ENCODE measurements around the gene NEK3. TPM values are rescaled to one million over a fixed set of nuclear protein-coding genes. Genes with fewer than 3 reads are reported as not detected.
"Not testable (repeated sequence)": the region's sequence is repeated elsewhere in the genome, so short reads cannot be mapped to it uniquely, and the experiment has no call there.

Gene NEK3
- polyA plus RNA-seq, 3 donors: 5.7 to 13.7 (median 6.1) TPM

DNA sequence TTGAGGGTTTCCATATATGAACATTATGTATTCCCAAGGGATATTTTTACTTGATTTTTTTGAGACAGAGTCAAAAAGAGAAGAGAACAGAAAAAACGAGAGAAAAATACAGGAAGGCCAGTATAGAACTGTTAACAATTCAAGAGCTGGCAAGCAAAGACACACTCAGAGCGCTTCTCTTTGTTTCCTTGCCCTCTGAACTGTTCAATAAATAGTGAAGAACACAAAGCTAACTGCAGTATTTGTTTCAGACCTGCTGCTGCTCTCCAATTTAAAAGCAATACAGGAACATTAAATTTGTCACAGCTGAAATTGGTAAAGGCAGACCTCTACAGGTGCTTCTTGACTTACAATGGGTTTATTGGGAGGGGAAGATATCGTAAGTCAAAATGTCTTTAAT lies 14.0 kb upstream of the NEK3 start:
- Histone ChIP-seq H3K9ac (ENCODE audit: insufficient read depth, low read length, poor library complexity, severe bottlenecking) (no peak overlapping the region), H3K27me3 (ENCODE audit: control insufficient read depth in 2 of 2, insufficient read depth in 2 of 2, low read length in 2 of 2) (no peaks in the 10 kb centered on the region), H4K20me1 (ENCODE audit: insufficient read depth, low read length) (no peaks in the 10 kb centered on the region), H3K79me2 (ENCODE audit: insufficient read depth, low read length) (no peaks in the 10 kb centered on the region), H3K36me3 (replicated peaks in 1 of 2; ENCODE audit: control insufficient read depth in 1 of 2, insufficient read depth in 2 of 2, low read length in 2 of 2) (peaks cover 19 to 64% of the 10 kb centered on the region in 2 donors), H3K27ac (ENCODE audit: low read depth in 1 of 2, low read length in 2 of 2) (no peak overlapping the region), H3K4me2 (replicated peaks; ENCODE audit: extremely low read depth, low read length, poor library complexity, severe bottlenecking) (no peak overlapping the region), H3K9me3 (replicated peaks in 1 of 2; ENCODE audit: control insufficient read depth in 1 of 2, insufficient read depth in 1 of 2, low read length in 2 of 2) (no peaks in the 10 kb centered on the region), H3K4me3 (replicated peaks in 1 of 3; ENCODE audit: low read depth in 2 of 3, low read length in 3 of 3) (no peak overlapping the region), H2AFZ (ENCODE audit: insufficient read depth, low read depth, low read length, poor library complexity, severe bottlenecking) (no peak overlapping the region), H3K4me1 (ENCODE audit: control insufficient read depth in 1 of 2, insufficient read depth in 2 of 2, low read length in 2 of 2) (peaks cover 4 to 12% of the 10 kb centered on the region in 2 donors)
- TF ChIP-seq, protein P1, sequence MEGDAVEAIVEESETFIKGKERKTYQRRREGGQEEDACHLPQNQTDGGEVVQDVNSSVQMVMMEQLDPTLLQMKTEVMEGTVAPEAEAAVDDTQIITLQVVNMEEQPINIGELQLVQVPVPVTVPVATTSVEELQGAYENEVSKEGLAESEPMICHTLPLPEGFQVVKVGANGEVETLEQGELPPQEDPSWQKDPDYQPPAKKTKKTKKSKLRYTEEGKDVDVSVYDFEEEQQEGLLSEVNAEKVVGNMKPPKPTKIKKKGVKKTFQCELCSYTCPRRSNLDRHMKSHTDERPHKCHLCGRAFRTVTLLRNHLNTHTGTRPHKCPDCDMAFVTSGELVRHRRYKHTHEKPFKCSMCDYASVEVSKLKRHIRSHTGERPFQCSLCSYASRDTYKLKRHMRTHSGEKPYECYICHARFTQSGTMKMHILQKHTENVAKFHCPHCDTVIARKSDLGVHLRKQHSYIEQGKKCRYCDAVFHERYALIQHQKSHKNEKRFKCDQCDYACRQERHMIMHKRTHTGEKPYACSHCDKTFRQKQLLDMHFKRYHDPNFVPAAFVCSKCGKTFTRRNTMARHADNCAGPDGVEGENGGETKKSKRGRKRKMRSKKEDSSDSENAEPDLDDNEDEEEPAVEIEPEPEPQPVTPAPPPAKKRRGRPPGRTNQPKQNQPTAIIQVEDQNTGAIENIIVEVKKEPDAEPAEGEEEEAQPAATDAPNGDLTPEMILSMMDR (IDR thresholded peaks at IDR 0.05): no peak
- Mint-ChIP-seq H3K36me3 (peaks cover 32 to 34% of the 10 kb centered on the region in 2 donors), H3K4me3 (no peak overlapping the region), H3K27ac (no peak overlapping the region), H3K27me3 (ENCODE audit: low read depth in 3 of 3) (no peaks in the 10 kb centered on the region), H3K9me3 (no peaks in the 10 kb centered on the region), H3K4me1 (peaks cover 9% of the 10 kb centered on the region)
- DNase-seq: no peak
- intact Hi-C loops (cut with micrococcal nuclease): no loop called here
- WGBS (ENCODE audit: insufficient coverage): no CpG with 5 or more reads among the region's 3 CpGs

DNA sequence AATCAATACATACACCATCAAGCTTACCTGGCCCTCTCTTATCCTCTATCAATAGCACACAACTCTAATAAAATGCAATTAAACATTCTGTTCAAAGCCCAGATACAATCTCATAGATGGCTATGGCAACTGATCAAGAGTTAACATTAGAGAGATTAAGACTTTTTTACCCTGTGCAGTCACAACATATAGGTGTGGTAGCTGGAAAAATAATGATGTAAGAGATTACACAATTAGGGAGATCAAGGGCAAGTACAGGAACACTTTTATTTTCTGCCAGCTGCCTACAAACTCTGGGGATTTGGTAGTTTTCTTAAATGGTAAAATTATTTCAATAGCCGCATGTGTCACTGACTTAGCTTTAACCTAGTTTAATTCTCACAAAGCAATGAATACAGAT lies 12.3 kb upstream of the NEK3 start:
- peaks cover 32 to 42% of the 10 kb centered on the region in 2 donors for H3K36me3 Mint-ChIP-seq
- H3K4me3 Mint-ChIP-seq; H3K9me3 ChIP-seq (replicated peaks in 1 of 2; ENCODE audit: control insufficient read depth in 1 of 2, insufficient read depth in 1 of 2, low read length in 2 of 2); H3K4me1 Mint-ChIP-seq; H3K27ac Mint-ChIP-seq; H3K27me3 Mint-ChIP-seq (ENCODE audit: low read depth in 3 of 3); H3K27ac ChIP-seq (ENCODE audit: low read depth in 1 of 2, low read length in 2 of 2); H3K27me3 ChIP-seq (ENCODE audit: control insufficient read depth in 2 of 2, insufficient read depth in 2 of 2, low read length in 2 of 2); H3K4me3 ChIP-seq (replicated peaks in 1 of 3; ENCODE audit: low read depth in 2 of 3, low read length in 3 of 3); intact Hi-C loops (cut with micrococcal nuclease); H3K4me2 ChIP-seq (replicated peaks; ENCODE audit: extremely low read depth, low read length, poor library complexity, severe bottlenecking); DNase-seq; H3K79me2 ChIP-seq (ENCODE audit: insufficient read depth, low read length); H4K20me1 ChIP-seq (ENCODE audit: insufficient read depth, low read length); H3K9ac ChIP-seq (ENCODE audit: insufficient read depth, low read length, poor library complexity, severe bottlenecking); H3K9me3 Mint-ChIP-seq; H2AFZ ChIP-seq (ENCODE audit: insufficient read depth, low read depth, low read length, poor library complexity, severe bottlenecking): not testable (repeated sequence)
- whole genome bisulfite sequencing (ENCODE audit: insufficient coverage): no CpG with 5 or more reads among the region's 1 CpG
- Histone ChIP-seq H3K4me1 (ENCODE audit: control insufficient read depth in 1 of 2, insufficient read depth in 2 of 2, low read length in 2 of 2) (peaks cover 4 to 12% of the 10 kb centered on the region in 2 donors), H3K36me3 (replicated peaks in 1 of 2; ENCODE audit: control insufficient read depth in 1 of 2, insufficient read depth in 2 of 2, low read length in 2 of 2) (peaks cover 25 to 66% of the 10 kb centered on the region in 2 donors)

DNA sequence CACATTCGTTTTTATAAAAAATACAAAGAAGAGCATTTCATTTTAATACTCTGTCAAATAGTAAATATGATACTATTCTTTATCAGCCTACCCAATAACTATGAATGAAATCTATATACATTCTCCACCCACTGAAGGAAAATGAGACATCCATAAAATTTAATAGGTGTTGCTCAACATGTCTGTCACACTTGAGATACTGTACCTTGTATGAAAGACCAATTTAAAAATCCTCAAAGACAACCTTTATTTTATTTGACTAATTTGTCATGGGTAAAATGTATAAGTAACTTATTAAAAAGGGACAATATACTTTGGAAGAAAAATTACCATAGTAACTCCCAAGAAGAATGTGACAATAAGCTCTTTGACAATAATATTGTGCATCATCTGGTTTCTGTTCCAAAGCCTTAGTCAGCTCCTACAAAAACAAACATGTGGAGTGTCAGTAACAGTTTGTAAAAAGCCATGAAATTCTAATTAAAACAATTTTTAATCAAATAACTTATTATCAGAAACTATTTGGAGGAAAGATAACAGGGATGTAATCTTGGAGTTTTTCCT lies 11.5 kb upstream of the NEK3 start:
- H4K20me1 ChIP-seq (ENCODE audit: insufficient read depth, low read length); H2AFZ ChIP-seq (ENCODE audit: insufficient read depth, low read depth, low read length, poor library complexity, severe bottlenecking); H3K9ac ChIP-seq (ENCODE audit: insufficient read depth, low read length, poor library complexity, severe bottlenecking); intact Hi-C loops (cut with micrococcal nuclease); H3K4me1 Mint-ChIP-seq; H3K4me2 ChIP-seq (replicated peaks; ENCODE audit: extremely low read depth, low read length, poor library complexity, severe bottlenecking); H3K4me3 Mint-ChIP-seq; H3K27ac ChIP-seq (ENCODE audit: low read depth in 1 of 2, low read length in 2 of 2); H3K27ac Mint-ChIP-seq; H3K27me3 ChIP-seq (ENCODE audit: control insufficient read depth in 2 of 2, insufficient read depth in 2 of 2, low read length in 2 of 2); H3K9me3 Mint-ChIP-seq; H3K9me3 ChIP-seq (replicated peaks in 1 of 2; ENCODE audit: control insufficient read depth in 1 of 2, insufficient read depth in 1 of 2, low read length in 2 of 2); DNase-seq; H3K27me3 Mint-ChIP-seq (ENCODE audit: low read depth in 3 of 3); H3K79me2 ChIP-seq (ENCODE audit: insufficient read depth, low read length); H3K4me3 ChIP-seq (replicated peaks in 1 of 3; ENCODE audit: low read depth in 2 of 3, low read length in 3 of 3): not testable (repeated sequence)
- peaks cover 38 to 49% of the 10 kb centered on the region in 2 donors for H3K36me3 Mint-ChIP-seq
- WGBS (ENCODE audit: insufficient coverage): no CpG with 5 or more reads among the region's 1 CpG
- H3K4me1 ChIP-seq (ENCODE audit: control insufficient read depth in 1 of 2, insufficient read depth in 2 of 2, low read length in 2 of 2): peaks cover 4 to 12% of the 10 kb centered on the region in 2 donors
- H3K36me3 ChIP-seq (replicated peaks in 1 of 2; ENCODE audit: control insufficient read depth in 1 of 2, insufficient read depth in 2 of 2, low read length in 2 of 2): peaks cover 25 to 67% of the 10 kb centered on the region in 2 donors

Data from CD14-positive monocyte (primary cell).